MG63 (cell line): ENCODE results near the gene OTUD6A. TPM values are rescaled to one million over a fixed set of nuclear protein-coding genes. Genes with fewer than 3 reads are reported as not detected.
A peak's percentile ranks its signal among the peaks of the same experiment; 100 is the strongest.

Experiments
- DNase-seq: peaks from one replicate; pipeline ENCODE4 v3.0.0-alpha.2; 2020
- H3K27me3 ChIP-seq: fragments of 250-450 bp; sonication (Bioruptor Pico); 2 replicates; pipeline ENCODE4 v1.5.1; 2020; ENCODE audit warnings: mild to moderate bottlenecking, moderate library complexity
- H3K36me3 ChIP-seq: fragments of 250-450 bp; sonication (Bioruptor Pico); 2 replicates; pipeline ENCODE4 v1.5.1; 2020; ENCODE audit warnings: mild to moderate bottlenecking, moderate library complexity
- H3K4me3 ChIP-seq: fragments of 250-450 bp; sonication (Bioruptor Pico); 2 replicates; pipeline ENCODE4 v1.5.1; 2020; ENCODE audit warnings: mild to moderate bottlenecking, moderate library complexity
- H3K9me3 ChIP-seq: fragments of 250-450 bp; sonication (Bioruptor Pico); 2 replicates; pipeline ENCODE4 v1.5.1; 2020; ENCODE audit warnings: mild to moderate bottlenecking, moderate library complexity
- total RNA-seq: library from RNA; depleted of rRNA; stranded (reverse); fragments of >200 nt; shearing (Covaris generic); gene quantifications from 2 replicates; pipeline ENCODE4 v1.2.3, GENCODE V29; 2014; ENCODE audit warnings: low replicate concordance; rRNA removed

Gene OTUD6A
- total RNA-seq: not detected in 2 replicates

- no peaks in the 10 kb centered on the region for H3K27me3 ChIP-seq
- no peaks in the 10 kb centered on the region for H3K36me3 ChIP-seq
- DNase-seq: no peak
- no peak within 1 kb of the TSS for H3K4me3 ChIP-seq
- H3K9me3 ChIP-seq: no peaks in the 10 kb centered on the region
Observed at GRCh38 chrX:70062076-70062475, at the start of gene OTUD6A. Gene OTUD6A (plus strand): TSS chrX:70062457. CDS start chrX:70062525, 68 bp downstream.

DNA sequence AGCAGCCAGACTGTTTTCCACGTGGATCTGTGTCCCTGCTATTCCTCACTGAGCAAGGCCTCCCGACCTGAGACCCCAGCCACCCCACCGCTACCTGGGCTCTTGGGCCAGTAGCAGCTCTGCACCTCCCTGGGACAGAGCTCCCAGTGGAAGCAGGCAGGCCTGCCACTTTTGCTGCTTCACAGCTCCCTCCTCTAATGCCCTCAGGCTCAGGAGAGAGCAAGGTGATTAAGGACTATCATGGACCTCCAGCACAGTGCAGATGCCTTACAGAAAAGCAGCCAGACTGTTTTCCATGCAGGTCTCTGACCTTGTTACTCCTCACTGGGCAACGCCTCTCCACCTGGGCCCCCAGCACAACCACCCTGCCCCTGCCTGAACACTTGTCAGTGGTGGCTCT is 49.5 kb upstream of the OTUD6A start:
- Histone ChIP-seq H3K27me3 (no peaks in the 10 kb centered on the region), H3K36me3 (no peaks in the 10 kb centered on the region), H3K4me3 (no peak overlapping the region), H3K9me3 (no peaks in the 10 kb centered on the region)
- DNase-seq: no peak

GRCh38 chrX:70013466-70014381 is 48.5 kb upstream of the OTUD6A start:
- H3K9me3 ChIP-seq: no peaks in the 10 kb centered on the region
- no peaks in the 10 kb centered on the region for H3K36me3 ChIP-seq
- no peak overlapping the region for H3K4me3 ChIP-seq
- H3K27me3 ChIP-seq: no peaks in the 10 kb centered on the region
- peak; percentile 37 for DNase-seq

DNA sequence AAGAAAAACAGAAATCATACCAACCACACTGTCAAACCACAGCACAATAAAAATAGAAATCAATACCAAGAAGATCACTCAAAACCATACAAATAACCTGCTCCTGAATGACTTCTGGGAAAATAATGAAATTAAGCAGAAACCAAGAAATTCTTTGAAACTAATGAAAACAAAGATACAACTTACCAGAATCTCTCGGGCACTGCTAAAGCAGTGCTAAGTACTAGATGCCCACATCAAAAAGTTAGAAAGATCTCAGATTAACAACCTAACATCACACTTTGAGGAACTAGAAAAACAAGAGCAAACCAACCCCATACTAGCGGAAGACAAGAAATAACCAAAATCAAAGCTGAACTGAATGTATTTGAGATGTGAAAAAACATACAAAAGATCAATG is 45.7 kb upstream of the OTUD6A start:
- DNase-seq: no peak
- H3K9me3 ChIP-seq: no peaks in the 10 kb centered on the region
- no peaks in the 10 kb centered on the region for H3K27me3 ChIP-seq
- no peak overlapping the region for H3K4me3 ChIP-seq
- H3K36me3 ChIP-seq: no peaks in the 10 kb centered on the region

- Histone ChIP-seq H3K9me3 (no peaks in the 10 kb centered on the region), H3K4me3 (no peak overlapping the region), H3K27me3 (no peaks in the 10 kb centered on the region), H3K36me3 (no peaks in the 10 kb centered on the region)
- no peak for DNase-seq
Observed at GRCh38 chrX:70022616-70023015, 39.6 kb upstream of the OTUD6A start.

GRCh38 chrX:70025464-70025863 is 36.8 kb upstream of the OTUD6A start:
- Histone ChIP-seq H3K27me3 (no peaks in the 10 kb centered on the region), H3K4me3 (no peak overlapping the region), H3K36me3 (no peaks in the 10 kb centered on the region), H3K9me3 (no peaks in the 10 kb centered on the region)
- DNase-seq: no peak

- no peak for DNase-seq
- Histone ChIP-seq H3K27me3 (no peaks in the 10 kb centered on the region), H3K36me3 (no peaks in the 10 kb centered on the region), H3K4me3 (no peak overlapping the region), H3K9me3 (no peaks in the 10 kb centered on the region)
Observed at GRCh38 chrX:70026112-70026850, 36.0 kb upstream of the OTUD6A start.

- no peaks in the 10 kb centered on the region for H3K27me3 ChIP-seq
- H3K4me3 ChIP-seq: no peak overlapping the region
- no peak for DNase-seq
- no peaks in the 10 kb centered on the region for H3K9me3 ChIP-seq
- no peaks in the 10 kb centered on the region for H3K36me3 ChIP-seq
Observed at GRCh38 chrX:70026851-70027200, 35.4 kb upstream of the OTUD6A start.

GRCh38 chrX:70029863-70030262 is 32.4 kb upstream of the OTUD6A start:
- Histone ChIP-seq H3K4me3 (no peak overlapping the region), H3K36me3 (no peaks in the 10 kb centered on the region), H3K27me3 (no peaks in the 10 kb centered on the region), H3K9me3 (no peaks in the 10 kb centered on the region)
- DNase-seq: no peak

GRCh38 chrX:70030301-70030767 is 31.9 kb upstream of the OTUD6A start:
- Histone ChIP-seq H3K9me3 (no peaks in the 10 kb centered on the region), H3K27me3 (no peaks in the 10 kb centered on the region), H3K36me3 (no peaks in the 10 kb centered on the region), H3K4me3 (no peak overlapping the region)
- no peak for DNase-seq

DNA sequence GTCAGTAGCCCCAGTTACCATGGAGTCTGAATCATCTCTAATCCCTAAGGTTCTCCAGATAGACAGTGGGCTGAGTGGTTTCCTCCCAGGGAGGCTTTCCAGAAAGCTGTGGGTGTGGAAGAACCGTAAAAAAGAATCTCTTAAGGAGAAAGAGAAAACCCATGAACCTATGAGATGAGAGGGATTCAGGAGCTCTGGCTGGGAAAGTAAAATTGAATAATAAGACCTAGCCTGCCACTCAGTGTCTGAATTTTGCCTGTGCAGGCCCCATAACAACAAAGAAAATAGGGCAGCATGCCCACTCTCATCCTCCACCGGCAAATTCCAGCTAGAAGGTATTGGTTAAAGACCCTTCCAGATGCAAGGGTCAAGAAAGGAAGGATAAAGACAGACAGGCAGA is 29.5 kb upstream of the OTUD6A start:
- Histone ChIP-seq H3K4me3 (no peak overlapping the region), H3K9me3 (no peaks in the 10 kb centered on the region), H3K36me3 (no peaks in the 10 kb centered on the region), H3K27me3 (no peaks in the 10 kb centered on the region)
- DNase-seq: no peak

DNA sequence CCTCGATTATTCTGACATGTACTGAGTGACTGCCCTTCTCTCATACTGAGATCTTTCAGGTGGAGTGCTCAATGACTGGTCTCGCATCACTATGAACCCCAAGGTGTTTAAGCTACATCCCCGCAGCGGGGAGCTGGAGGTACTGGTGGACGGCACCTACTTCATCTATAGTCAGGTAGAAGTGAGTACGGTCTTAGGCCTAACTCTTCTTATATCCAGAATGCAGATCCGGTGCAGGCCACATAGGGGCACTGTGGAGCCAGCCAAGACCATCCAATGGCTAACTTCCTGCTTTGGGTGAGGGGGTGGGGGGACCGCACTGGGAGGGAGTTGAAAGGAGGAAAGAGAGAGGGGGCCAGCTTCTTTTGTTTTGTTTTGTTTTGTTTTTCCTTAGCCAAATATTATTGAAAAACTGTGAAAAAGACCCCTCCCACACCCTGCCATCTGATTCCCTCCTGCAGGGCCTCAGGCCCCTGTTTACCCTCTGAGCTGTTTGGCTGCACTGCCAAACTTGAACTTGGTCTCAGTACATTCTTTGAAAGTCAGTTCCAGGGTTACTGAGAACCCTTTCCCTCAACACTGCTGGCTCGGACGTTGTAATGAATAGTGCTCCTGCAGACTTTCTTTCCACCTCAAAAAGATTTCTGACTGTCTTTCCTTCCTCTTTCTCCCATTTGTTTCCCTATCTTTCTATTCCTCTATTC is 28.8 kb upstream of the OTUD6A start:
- no peak for DNase-seq
- Histone ChIP-seq H3K36me3 (no peaks in the 10 kb centered on the region), H3K4me3 (no peak overlapping the region), H3K9me3 (no peaks in the 10 kb centered on the region), H3K27me3 (no peaks in the 10 kb centered on the region)

GRCh38 chrX:70034646-70035045 is 27.6 kb upstream of the OTUD6A start:
- DNase-seq: no peak

GRCh38 chrX:70038515-70038914 is 23.7 kb upstream of the OTUD6A start:
- H3K9me3 ChIP-seq: no peaks in the 10 kb centered on the region
- no peak for DNase-seq
- H3K36me3 ChIP-seq: no peaks in the 10 kb centered on the region
- no peak overlapping the region for H3K4me3 ChIP-seq
- H3K27me3 ChIP-seq: no peaks in the 10 kb centered on the region

More at GRCh38 chrX:70034646-70035045, 27.6 kb upstream of the OTUD6A start:
- no peaks in the 10 kb centered on the region for H3K27me3 ChIP-seq
- no peaks in the 10 kb centered on the region for H3K9me3 ChIP-seq
- no peak overlapping the region for H3K4me3 ChIP-seq
- H3K36me3 ChIP-seq: no peaks in the 10 kb centered on the region

DNA sequence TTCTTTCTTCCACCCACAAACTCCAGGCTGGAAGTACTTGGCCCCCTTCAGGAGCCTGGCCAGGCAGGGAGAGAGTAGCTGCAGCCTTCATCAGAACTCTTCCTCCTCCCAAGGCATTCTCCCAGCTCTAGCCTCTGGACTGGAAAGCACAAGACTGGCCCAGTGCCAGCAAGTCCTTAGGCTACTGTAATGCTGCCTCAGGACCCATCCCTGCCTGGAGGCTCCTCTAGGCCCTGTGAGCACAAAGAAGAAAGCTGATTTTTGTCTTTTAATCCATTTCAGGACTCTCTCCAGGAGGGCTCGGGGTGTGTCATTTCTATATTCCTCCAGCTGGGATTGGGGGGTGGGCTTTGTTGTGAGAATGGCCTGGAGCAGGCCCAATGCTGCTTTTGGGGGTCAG is 23.3 kb upstream of the OTUD6A start:
- H3K36me3 ChIP-seq: no peaks in the 10 kb centered on the region
- H3K9me3 ChIP-seq: no peaks in the 10 kb centered on the region
- no peak overlapping the region for H3K4me3 ChIP-seq
- H3K27me3 ChIP-seq: no peaks in the 10 kb centered on the region
- DNase-seq: no peak

GRCh38 chrX:70039758-70040157 is 22.5 kb upstream of the OTUD6A start:
- Histone ChIP-seq H3K27me3 (no peaks in the 10 kb centered on the region), H3K9me3 (no peaks in the 10 kb centered on the region), H3K36me3 (no peaks in the 10 kb centered on the region), H3K4me3 (no peak overlapping the region)
- DNase-seq: no peak

DNA sequence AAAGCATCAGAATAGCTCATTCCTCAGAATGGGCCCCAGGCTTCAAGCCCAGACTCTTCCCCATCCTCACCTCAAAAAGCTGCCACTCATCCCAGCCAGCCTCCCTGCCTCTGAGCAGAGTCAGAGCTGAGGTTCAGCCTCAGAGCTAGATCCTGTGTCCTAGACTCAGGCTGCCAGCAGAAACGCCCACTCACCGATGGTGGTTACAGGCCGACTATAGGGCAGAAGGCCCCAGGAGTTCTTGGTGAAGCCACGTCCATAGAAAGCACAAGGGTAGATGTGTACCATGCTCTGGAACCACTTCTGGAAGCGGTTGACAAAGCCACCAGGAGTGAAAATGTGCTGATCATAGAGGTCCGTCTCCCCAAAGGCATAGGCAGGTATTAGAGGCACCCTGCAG is 20.3 kb upstream of the OTUD6A start:
- no peaks in the 10 kb centered on the region for H3K9me3 ChIP-seq
- DNase-seq: no peak
- H3K4me3 ChIP-seq: no peak overlapping the region
- H3K36me3 ChIP-seq: no peaks in the 10 kb centered on the region
- no peaks in the 10 kb centered on the region for H3K27me3 ChIP-seq
